ENCODE results near the gene UBC. TPM values are rescaled to one million over a fixed set of nuclear protein-coding genes. Genes with fewer than 3 reads are reported as not detected.
A peak's percentile ranks its signal among the peaks of the same experiment; 100 is the strongest.
"Not testable (repeated sequence)": the region's sequence is repeated elsewhere in the genome, so short reads cannot be mapped to it uniquely, and the experiment has no call there.

The UBC gene
- total RNA-seq, 1 experiment from 2014 or later = 1,051 TPM

GRCh38 chr12:124940393-124941169 is 26.1 kb upstream of the UBC start:
- no peaks in the 10 kb centered on the region for H3K27me3 ChIP-seq (ENCODE audit: control insufficient read depth, insufficient read depth, low read length)
- peaks cover 2% of the 10 kb centered on the region; the same call in 1 of the 2 replicates for H3K36me3 ChIP-seq (replicated peaks; ENCODE audit: control insufficient read depth, insufficient read depth, low read length)
- DNase-seq = peak; percentile 83
- peak overlapping the region; percentile 68 for H3K4me3 ChIP-seq (ENCODE audit: insufficient read depth, low read depth, low read length)

GRCh38 chr12:124940143-124940392 is 25.6 kb upstream of the UBC start:
- H3K36me3 ChIP-seq (replicated peaks; ENCODE audit: control insufficient read depth, insufficient read depth, low read length) = peaks cover 2% of the 10 kb centered on the region; the same call in 1 of the 2 replicates
- no peak for DNase-seq
- peak overlapping the region; percentile 68 for H3K4me3 ChIP-seq (ENCODE audit: insufficient read depth, low read depth, low read length)
- no peaks in the 10 kb centered on the region for H3K27me3 ChIP-seq (ENCODE audit: control insufficient read depth, insufficient read depth, low read length)

- no peaks in the 10 kb centered on the region for H3K27me3 ChIP-seq (ENCODE audit: control insufficient read depth, insufficient read depth, low read length)
- H3K4me3 ChIP-seq (ENCODE audit: insufficient read depth, low read depth, low read length) = peak overlapping the region; percentile 68
- peaks cover 2% of the 10 kb centered on the region; the same call in 1 of the 2 replicates for H3K36me3 ChIP-seq (replicated peaks; ENCODE audit: control insufficient read depth, insufficient read depth, low read length)
- peak; percentile 87 for DNase-seq
Measured at GRCh38 chr12:124939421-124940142, 25.1 kb upstream of the UBC start.

- peak; percentile 53 for DNase-seq
- H3K27me3 ChIP-seq (ENCODE audit: control insufficient read depth, insufficient read depth, low read length) = no peaks in the 10 kb centered on the region
- H3K36me3 ChIP-seq (replicated peaks; ENCODE audit: control insufficient read depth, insufficient read depth, low read length) = peaks cover 2% of the 10 kb centered on the region; the same call in 1 of the 2 replicates
- H3K4me3 ChIP-seq (ENCODE audit: insufficient read depth, low read depth, low read length) = peak overlapping the region; percentile 68
Measured at GRCh38 chr12:124939079-124939420, 24.6 kb upstream of the UBC start.

- H3K36me3 ChIP-seq (replicated peaks; ENCODE audit: control insufficient read depth, insufficient read depth, low read length) = peaks cover 2% of the 10 kb centered on the region; the same call in 1 of the 2 replicates
Measured at GRCh38 chr12:124938587-124938986, 24.1 kb upstream of the UBC start.

GRCh38 chr12:124938108-124938507 is 23.7 kb upstream of the UBC start:
- Histone ChIP-seq H3K27me3 (ENCODE audit: control insufficient read depth, insufficient read depth, low read length) (no peaks in the 10 kb centered on the region), H3K4me3 (ENCODE audit: insufficient read depth, low read depth, low read length) (no peak overlapping the region), H3K36me3 (replicated peaks; ENCODE audit: control insufficient read depth, insufficient read depth, low read length) (no peaks in the 10 kb centered on the region)
- DNase-seq = no peak

More at GRCh38 chr12:124938587-124938986, 24.1 kb upstream of the UBC start:
- no peak for DNase-seq
- no peaks in the 10 kb centered on the region for H3K27me3 ChIP-seq (ENCODE audit: control insufficient read depth, insufficient read depth, low read length)
- peak overlapping the region; percentile 68; the same call in 1 of the 2 replicates for H3K4me3 ChIP-seq (ENCODE audit: insufficient read depth, low read depth, low read length)

GRCh38 chr12:124931528-124931927 is 17.1 kb upstream of the UBC start:
- not testable (repeated sequence) for DNase-seq; H3K36me3 ChIP-seq (replicated peaks; ENCODE audit: control insufficient read depth, insufficient read depth, low read length); H3K4me3 ChIP-seq (ENCODE audit: insufficient read depth, low read depth, low read length); H3K27me3 ChIP-seq (ENCODE audit: control insufficient read depth, insufficient read depth, low read length)

- no peak for DNase-seq
- H3K36me3 ChIP-seq (replicated peaks; ENCODE audit: control insufficient read depth, insufficient read depth, low read length) = no peaks in the 10 kb centered on the region
- H3K4me3 ChIP-seq (ENCODE audit: insufficient read depth, low read depth, low read length) = no peak overlapping the region
- no peaks in the 10 kb centered on the region for H3K27me3 ChIP-seq (ENCODE audit: control insufficient read depth, insufficient read depth, low read length)
Measured at GRCh38 chr12:124930586-124930985, 16.1 kb upstream of the UBC start.

- no peak for DNase-seq
- Histone ChIP-seq H3K4me3 (ENCODE audit: insufficient read depth, low read depth, low read length) (no peak overlapping the region), H3K27me3 (ENCODE audit: control insufficient read depth, insufficient read depth, low read length) (no peaks in the 10 kb centered on the region), H3K36me3 (replicated peaks; ENCODE audit: control insufficient read depth, insufficient read depth, low read length) (no peaks in the 10 kb centered on the region)
Measured at GRCh38 chr12:124929649-124930419, 15.4 kb upstream of the UBC start.

GRCh38 chr12:124928912-124929530 is 14.6 kb upstream of the UBC start:
- Histone ChIP-seq H3K36me3 (replicated peaks; ENCODE audit: control insufficient read depth, insufficient read depth, low read length) (no peaks in the 10 kb centered on the region), H3K27me3 (ENCODE audit: control insufficient read depth, insufficient read depth, low read length) (no peaks in the 10 kb centered on the region), H3K4me3 (ENCODE audit: insufficient read depth, low read depth, low read length) (no peak overlapping the region; the same call in 1 of the 2 replicates)
- no peak for DNase-seq

- no peaks in the 10 kb centered on the region for H3K27me3 ChIP-seq (ENCODE audit: control insufficient read depth, insufficient read depth, low read length)
- DNase-seq = peak; percentile 50
- H3K36me3 ChIP-seq (replicated peaks; ENCODE audit: control insufficient read depth, insufficient read depth, low read length) = no peaks in the 10 kb centered on the region
- H3K4me3 ChIP-seq (ENCODE audit: insufficient read depth, low read depth, low read length) = peak overlapping the region; percentile 73
Measured at GRCh38 chr12:124928095-124928911, 13.9 kb upstream of the UBC start.

GRCh38 chr12:124927201-124928094 is 13.0 kb upstream of the UBC start:
- Histone ChIP-seq H3K36me3 (replicated peaks; ENCODE audit: control insufficient read depth, insufficient read depth, low read length) (no peaks in the 10 kb centered on the region), H3K27me3 (ENCODE audit: control insufficient read depth, insufficient read depth, low read length) (no peaks in the 10 kb centered on the region), H3K4me3 (ENCODE audit: insufficient read depth, low read depth, low read length) (peak overlapping the region; percentile 73)
- DNase-seq = peak; percentile 91

- H3K27me3 ChIP-seq (ENCODE audit: control insufficient read depth, insufficient read depth, low read length); H3K36me3 ChIP-seq (replicated peaks; ENCODE audit: control insufficient read depth, insufficient read depth, low read length); DNase-seq; H3K4me3 ChIP-seq (ENCODE audit: insufficient read depth, low read depth, low read length): not testable (repeated sequence)
Measured at GRCh38 chr12:124925782-124926181, 11.3 kb upstream of the UBC start.
